GM04504 (cell line): ENCODE data around the gene MOB3A.

Experiments used
- DNase-seq: peaks from one replicate; pipeline ENCODE4 v3.0.0-alpha.2; 2012; ENCODE audit warnings: low read depth

MOB3A gene

DNA sequence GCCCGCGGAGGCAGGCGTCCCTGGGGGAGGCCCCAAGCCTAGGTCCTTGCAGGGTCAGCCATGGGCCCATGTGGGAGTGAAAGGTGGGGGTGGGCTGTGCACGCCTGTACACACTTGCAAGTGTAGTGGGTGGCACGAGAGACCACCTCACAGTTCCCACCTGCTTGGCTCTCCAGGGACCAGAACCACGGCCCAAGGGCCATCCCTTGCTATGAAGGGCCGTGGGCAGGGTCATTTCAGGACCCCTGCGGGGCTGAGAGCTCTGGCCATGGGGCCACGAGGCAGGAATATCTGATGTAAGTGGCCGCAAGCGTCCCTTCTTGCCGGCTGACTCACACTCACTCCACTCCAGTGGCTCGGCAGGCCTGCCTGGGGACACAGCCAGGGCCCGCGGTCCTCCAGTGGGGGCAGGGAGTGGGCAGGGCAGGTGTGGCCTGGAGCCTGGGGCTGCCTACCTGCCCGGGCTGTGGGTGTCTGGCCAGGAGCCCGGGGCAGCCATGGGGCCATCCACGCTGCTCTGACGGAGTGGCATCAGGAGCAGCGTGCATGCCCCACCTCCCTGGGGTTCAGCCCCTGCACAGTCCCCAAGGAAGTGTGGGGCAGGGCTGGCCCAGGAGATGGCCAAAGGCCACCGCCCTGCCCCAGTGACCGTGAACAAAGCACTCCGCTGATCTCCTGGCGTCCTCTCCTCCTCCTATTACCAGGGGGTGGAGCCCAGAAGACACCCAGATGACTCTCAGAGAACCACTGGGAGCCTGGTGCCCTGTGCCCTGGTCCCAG lies 36.5 kb downstream of the MOB3A start:
- DNase-seq = peak; percentile 85

DNA sequence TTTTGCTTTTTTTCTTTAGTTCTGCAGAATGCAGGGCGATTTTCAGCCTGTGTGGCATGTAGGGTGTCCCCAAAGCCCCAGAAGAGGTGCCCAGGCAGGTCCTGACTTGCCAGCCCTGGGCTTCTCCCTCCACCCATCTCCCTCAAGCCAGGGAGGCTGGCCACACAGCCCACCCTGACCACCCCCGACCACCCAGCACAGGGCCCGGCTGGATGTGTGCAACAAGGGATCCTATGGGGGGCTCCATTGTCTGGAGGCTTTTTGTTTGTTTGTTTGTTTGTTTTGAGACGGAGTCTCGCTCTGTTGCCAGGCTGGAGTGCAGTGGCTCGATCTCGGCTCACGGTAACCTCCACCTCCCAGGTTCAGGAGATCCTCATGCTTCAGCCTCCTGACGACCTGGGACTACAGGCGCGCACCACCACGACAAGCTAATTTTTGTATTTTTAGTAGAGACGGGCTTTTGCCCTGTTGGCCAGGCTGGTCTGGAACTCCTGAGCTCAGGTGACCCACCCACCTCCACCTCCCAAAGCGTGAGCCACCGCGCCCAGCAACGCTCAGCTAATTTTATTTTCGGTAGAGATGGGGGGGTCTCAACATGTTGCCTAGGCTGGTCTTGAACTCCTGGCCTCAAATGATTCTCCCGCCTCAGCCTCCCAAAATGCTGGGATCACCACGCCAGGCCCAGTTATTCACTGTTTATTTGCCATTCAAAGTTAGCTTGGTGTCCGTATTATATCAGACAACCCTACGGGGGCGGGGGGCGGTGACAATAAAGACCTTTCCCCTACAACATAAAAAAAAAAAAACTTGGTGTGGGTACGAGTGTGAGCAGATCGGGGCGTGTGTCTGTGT lies 37.3 kb downstream of the MOB3A start:
- no peak for DNase-seq

DNA sequence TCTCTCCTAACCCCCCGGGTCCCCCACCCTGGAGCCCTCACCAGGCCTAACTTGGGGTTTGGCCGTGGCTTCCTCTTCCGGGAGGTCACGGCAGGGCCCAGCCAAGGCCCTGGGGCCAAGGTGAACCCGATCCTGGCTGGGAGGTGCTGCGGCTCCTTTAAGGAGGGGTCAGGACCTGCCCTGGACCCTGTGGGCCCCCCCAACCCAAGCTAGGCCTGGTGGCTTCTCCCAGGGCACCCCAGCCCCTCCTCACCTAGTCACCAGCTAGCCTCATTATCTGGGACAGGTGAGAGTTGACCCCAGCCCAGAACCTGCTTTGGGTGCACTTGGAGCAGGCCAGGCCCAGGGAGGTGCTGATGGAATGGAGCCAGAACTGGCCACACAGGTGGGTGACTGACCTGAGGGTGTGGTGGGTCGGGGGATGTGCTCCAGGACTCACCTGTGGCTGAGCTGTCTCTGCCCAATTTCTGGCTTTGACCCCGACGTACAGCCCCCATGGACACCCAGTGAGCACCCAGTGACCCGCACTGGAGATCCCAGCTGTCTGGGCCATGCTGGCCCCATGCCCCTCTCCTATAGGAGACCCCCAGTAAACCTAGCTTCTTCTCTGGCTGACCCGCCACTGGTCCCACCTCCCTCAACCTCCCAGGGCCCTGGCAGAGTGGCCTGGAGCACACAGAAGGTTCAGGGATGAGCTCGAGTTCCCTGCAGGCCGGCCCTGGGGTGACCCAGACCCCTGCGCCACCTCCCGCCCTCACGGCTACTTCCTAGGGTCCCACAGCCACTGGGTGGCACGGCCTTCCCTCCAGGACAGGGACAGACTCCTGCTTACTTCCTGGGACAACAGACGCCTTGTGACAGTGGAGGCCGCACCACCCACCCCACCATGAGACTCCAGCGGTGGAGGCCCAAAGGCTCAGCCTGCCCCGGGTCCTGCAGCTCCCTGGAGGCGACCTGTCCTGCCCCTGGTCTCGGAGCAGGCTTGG lies 38.3 kb downstream of the MOB3A start:
- DNase-seq = no peak

DNA sequence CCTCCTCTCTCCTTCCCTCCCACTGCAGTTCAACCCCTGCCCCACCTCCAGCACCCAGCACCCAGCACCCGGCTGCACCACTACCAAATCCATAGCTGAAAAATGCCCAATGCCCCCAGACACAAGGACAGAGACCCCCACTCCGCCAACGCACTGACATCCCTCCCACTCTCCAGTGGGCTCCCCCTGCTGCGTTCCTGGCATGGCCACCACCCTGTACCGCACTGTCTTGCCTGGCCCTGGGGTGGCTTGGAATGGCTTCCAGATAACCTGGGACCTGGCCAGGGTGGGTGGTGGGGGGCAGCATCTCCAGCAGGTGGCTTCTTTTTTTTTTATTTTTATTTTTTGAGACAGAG lies 39.3 kb downstream of the MOB3A start:
- no peak for DNase-seq

DNA sequence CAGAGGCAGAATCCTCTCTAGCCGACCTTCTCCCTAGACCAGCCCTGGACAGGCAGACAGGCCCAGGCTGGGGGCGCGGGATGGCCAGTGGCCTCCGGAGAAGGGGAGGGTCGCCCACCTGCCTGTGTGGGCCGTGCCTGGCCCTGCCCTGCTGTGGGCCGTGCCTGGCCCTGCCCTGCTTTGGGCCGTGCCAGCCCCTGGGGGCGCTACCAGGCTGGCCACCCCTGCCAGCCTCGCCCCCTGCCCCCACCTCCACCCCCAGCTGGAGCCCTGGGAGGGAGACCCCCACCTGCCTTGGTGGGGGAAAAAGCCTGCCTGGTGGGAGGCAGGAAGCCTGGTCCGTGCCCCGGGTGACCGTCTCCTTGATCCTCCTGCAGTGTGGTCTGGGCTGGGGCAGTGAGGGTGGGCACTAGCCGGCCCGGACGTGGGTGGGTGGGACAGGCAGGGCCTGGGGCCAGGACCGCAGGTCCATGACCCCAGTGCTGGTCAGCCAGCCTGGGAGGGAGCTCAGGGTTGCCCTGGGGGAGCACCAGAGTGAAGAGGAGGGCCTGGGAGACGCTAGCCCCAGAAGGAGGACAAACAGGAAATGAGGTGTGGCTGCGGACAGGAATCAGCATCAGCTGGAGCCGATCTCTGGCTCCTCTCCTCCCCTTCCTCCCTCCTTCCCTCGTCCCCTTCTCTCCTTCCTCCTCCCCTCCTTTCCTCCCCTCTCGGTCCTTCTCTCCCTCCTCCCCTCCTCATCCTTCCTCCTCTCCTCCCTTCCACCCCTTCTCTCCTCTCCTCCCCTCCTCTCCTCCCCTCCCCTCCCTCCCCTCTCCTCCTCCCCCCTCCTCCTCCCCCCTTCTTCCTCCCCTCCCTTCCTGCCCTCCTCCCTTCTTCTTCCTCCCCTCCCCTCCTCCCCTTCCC lies 39.9 kb downstream of the MOB3A start:
- DNase-seq = peak; percentile 71

DNA sequence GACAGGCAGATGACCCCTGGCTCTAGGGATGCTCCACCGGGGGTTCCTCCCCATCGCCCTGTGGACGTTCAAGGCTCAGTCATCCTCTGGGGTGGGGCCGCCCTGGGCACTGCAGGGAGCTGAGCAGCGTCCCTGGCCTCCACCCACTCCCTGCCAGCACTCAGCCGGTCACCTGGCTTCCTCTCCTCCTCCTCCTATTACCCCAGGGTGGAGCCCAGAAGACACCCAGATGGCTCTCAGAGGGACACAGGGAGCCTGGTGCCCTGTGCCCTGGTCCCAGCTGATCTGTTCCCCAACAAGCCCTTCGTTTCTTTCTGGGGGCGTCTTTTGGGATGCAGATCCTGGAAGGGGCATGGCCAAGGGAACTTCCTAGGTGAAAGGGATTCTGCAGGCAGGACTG lies 41.4 kb downstream of the MOB3A start:
- DNase-seq = no peak

DNA sequence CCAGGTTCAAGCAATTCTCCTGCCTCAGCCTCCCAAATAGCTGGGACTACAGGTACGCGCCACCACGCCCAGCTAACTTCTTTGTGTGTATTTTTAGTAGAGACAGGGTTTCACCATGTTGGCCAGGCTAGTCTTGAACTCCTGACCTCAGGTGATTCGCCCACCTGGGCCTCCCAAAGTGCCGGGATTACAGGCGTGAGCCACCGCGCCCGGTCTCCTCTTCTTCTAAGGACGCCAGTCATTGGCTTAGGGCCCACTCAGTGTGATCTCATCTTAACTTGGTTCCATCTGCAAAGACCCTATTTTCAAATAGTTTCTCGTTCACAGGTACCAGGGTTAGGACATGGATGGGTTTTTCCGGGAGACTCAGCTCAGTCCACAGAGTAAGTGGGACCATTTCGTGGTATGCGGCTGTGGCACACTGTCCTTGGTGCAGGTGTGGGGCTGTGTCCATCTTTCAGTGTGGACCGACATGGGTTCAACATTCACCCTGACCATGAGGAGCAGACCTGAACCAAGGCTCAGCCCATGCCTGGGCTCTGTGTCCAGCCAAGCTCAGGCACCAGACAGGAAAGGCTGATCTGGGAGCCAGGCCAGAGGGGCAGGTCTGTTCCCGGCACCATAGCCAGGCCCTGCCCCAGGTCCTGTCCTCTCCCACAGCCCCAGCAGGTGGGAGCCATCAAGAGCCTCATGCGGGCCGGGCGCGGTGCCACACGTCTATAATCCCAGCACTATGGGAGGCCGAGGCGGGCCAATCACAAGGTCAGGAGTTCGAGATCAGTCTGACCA lies 42.3 kb downstream of the MOB3A start:
- DNase-seq = no peak

DNA sequence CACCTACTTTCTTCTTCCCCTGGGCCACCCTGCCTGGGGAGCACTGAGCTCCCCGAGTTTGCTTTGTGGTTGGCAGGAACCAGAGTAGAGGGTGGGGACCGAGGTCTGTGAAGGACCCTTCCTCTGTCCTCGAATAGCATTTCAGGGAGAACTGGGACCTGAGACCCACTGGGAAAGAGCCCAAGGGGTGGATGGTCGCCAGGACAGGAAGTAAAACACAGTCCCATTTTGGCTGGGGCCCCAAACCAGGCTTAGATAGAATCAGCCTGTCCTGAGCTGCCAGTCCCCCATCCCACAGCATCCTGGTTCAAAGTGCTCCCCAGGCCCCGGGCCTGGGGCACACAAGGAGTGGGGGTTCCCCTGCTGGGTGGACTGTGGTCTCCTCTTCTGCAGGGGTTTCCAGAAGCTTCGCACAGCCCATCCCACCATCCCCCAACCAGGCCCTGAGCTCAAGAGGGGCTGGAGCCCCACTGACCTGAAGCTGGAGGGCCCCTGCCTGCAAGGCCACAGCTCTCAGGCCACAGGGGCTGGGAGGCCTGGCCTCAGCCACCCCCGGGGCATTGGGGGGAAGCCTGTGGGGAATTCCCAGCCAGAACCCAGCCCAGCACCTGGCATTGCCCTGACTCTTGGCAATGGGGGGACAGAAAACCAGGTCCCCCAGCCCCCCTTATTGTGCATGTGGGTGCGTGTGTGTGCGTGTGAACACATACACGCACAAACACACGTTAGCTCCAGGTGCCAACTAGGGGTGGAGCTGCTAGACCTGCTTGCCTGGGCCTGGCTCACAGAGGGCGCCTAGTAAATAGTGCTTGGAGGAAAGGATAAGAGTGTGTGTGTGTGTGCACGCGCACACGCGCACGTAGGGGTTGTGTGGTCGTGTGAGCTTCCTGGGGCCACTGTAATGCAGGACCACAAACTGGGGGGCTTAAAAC lies 44.1 kb downstream of the MOB3A start:
- DNase-seq = no peak

DNA sequence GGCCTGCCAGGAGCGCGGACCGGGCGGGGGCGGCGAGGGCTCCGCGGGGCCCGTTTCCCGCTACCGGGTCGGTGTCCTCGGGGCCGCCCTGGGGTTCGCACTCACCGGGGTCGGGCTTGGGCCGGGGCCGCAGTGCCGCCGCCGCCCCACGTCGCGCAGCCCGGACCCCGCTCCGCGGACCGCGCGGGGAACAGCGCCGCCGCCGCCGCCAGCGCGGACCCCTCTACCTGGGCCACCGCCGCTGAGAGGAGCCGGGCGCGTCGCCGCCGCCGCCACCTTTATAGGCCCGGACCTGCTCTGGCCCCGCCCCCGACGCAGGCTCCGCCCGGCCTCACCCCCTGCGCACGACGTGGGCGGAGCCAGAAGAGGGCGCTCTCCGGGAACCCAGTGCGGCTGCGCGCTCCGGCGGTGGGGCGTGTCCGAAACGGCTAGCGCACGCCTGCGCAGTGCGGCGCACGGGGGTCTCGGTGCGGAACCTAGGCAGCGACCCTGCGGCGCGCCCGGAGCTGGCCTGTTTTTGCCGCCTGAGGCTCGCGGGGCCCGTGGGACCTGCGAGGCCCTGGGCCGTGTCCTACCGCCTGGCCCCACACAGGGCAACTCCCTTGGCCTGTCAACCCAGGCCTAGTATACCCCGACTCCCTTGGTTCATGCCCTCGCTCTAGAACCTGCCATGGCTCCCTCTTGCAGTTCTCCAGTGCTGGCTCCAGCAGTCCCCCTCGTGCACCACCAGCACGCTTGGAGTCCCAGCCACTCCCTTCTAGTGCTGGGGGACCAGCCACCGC lies 44.9 kb downstream of the MOB3A start, which contains the start of gene MKNK2:
Gene MKNK2 (minus strand): TSS at position 254 of the 782 bp plus-strand sequence. CDS start 393 bp downstream, outside the sequence.
- peak; percentile 77 for DNase-seq

DNA sequence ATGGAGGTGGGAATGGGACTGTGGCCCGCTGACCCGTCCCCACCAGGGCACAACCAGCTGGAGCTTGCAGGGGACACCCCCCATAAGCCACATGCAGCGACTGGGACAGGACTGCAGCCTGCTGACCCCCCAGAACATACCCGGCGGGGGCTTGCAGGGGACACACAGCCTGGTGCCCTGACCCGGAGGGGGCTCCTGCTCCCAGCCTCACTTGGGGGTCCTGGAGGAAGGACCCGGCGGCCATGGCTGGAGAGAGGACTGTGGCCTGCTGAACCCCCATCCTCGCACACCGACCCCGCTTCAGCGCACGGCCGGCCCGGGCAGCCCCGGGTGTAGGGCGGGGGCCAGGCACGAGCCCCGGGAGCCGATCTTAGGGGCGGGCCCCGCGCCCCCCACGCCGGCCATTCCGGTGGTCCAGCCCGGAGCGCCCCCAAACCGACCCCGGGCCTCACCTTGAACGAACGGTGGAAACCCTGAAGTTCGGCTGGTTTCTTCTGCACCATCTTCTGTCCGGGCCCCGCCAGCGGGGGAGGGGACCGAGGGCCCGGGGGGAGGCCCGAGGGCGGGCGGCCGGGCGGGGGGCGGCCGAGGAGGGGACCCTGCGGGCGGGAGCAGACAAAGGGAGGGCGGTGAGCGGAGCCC lies 45.7 kb downstream of the MOB3A start:
- no peak for DNase-seq

DNA sequence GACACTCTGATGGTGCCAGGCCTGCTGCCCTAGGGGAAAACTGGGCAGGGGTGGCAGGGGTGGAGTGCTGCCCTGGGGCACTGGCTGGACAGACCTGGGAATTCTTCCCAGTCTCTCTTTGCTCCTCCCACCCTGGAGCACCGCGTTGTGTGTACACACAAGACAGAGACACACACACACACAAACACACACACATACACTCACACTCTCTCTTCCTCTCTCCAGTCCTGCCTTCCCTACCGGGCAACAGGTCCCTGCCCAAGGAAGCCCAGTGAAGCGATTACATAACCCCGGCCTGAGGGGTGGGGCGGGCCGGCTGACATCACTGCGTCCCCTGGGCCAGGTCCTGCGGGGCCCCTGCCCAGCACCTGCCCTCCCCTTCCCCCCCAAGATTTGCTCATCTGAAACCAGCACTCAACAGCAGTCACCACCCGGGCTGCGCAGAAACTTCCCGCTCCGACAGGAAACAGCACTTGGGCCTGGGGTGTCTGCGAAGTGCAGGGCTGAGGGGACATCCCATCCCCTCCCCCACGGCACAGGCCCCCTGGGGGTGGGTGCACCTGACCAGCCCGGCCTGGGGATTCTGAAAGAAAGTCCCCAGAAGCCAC lies 46.3 kb downstream of the MOB3A start:
- DNase-seq = no peak

DNA sequence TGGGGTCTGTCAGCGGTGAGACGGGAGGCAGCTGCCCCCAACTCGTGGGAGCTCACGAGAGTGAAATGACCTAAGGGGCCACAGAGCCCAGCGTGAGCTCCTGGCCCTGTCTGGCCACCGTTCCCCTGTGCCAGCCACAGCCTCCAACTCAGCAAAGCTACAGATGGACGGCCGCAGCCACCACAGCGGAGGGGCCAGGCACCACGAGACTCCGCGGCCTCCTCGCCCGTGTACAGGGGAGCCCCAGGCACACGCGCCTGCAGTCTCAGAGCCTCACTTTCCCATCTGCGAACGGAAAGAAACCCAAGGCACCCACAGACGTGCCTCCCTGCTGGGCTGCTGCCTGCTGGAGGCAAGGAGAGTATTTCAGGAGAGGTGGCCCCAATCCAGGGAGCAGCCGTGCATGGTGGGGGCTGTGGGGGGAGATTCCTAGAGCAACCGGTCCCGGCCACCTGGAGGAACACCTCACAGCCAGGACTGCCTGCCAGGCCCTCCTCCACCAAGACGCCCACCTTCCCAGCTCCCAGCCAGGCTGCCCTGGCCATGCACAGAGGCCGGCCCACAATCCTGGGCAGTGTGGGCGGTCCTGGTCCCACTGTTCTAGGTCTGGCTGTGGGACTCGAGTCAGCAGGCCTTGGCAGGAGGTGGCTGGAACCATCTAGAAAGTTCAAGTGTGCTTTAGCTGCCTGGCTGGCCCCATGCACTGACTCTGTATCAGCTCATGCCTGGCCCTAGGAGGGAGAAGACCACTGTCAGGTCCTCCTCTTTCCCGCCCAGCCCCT lies 47.0 kb downstream of the MOB3A start:
- no peak for DNase-seq

DNA sequence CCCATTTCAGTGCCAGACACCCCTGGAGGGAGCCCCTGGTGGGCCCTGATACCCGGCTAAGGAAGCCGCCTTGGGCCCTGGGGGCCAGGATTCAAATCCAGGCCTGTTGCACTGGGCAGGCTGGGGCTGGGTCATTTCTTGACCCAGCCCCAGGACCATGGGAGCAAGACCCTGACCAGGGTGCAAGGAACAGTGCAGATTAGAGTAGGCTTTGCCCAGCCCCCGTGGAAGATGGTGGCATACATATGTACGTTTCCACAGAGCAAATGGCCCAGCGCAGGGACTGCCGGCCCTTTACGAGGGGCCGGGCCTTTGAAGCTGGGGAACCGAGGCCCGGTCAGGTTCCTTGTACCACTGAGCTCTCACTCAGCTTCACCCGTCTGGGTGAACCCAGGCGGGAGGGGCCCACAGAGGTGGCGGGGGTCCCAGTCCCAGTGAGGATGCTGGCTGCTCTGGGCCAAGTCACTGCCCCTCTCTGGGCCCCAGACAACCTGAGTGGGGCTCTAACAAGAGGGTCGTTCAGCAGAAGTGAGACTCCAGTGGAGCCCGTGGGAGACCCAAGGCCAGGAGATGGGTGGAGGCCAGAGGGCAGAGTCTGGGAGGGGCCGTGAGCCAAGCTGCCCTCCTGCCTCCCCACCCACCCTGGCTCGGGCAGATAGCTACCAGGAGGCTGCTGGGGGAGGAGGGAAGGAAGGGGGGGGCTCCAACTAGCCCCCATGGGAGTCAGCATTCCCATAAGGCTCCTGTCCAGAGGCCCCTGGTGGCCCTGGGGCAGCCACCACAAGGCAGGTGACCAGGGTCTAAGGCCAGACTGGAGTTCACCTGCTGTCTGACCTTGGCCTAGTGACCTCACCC lies 47.8 kb downstream of the MOB3A start:
- DNase-seq = no peak

DNA sequence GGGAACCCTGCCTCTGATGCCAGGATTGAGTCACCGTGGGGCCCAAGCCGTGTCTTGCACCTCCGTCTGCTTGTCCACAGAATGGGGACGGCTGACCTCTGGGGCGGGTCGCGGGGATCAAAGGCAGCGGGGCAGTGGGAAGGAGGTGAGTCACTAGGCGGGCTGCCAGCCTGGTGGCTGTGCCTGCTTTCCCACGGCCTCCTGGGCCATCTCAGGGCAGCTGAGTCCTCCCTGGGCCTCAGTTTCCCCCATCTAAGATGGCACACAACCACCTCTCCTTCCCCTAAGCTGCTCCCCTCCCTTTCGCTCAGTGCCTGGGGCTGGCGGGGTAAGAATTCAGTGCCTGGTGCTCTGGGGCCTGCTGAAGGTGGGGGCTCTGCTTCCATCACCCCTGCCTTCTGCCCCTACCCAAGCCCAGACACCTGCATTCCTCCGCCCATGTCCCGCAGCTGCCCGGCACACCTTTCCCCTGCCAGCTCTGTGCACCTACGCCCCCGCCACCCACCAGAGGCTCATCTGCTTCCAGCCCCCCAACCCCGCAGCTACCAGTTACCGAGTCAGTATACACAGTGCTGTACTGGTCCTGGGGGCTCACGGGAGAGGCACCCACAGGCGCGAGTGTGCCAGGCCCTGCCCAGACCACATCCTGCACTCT lies 48.5 kb downstream of the MOB3A start:
- no peak for DNase-seq

DNA sequence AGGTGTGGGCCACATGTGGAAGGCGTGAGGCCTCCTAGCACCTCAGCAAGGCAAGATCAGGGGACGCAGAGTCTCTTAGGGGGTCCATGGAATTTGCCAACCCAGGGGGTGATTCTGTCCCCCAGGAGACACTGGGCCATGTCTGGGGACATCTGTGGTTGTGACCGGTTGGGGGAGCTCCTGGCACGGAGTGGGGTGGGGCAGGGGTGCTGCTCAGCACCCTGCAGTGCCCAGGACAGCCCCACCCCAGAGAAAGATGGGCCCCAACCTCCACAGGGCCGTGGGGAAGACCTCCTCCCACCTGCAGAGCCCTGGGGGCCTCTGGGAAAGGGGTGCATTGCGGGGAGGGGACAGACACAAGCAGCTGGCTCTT lies 49.1 kb downstream of the MOB3A start:
- DNase-seq = no peak
